ENCODE results near the gene CPNE5.

CPNE5 gene

DNA sequence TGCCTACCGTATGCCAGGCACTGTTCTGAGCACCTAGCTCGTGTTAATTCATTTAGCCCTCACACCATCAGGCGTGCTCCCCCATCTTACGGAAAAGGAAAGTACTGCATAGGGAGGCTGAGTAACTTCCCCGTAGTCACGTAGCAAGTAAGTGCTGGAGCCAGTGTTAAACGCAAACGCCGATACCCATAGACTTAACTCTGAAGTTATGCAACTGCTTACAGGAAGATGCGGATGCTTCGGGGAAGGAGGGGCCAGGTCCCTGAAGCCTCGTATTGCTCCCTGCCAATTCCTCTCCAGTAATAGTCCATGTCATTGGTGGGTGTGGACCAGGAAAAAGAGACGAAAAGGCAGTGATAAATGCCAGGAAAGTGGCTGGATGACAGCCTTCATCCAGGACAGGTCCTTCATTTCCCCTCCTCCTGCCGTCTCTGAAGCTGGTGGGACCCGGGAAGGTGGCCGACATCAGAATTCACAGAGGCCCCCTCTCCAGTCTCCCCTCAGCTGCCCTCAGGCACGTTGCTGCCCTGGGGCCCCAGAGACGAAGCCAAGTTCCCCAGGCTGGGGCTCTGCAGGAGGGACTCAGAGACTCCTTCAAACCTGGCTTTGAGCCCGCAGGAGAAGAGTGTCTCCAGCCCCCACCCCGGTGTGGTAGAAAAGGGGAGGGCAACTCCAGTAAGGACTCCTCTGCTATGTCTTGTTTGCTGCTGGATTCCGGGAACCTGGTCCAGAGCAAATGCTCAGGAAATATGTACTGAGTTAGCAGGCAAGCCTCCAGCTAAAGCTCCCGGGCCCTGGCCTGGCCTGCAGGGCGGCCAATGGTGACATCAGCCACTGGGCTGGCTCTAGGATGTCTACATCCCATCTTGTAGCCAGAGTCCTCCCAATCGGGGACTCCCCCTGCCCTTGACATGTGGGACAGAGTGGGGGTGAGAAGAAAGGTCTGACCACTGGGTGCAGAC is 103.9 kb downstream of the CPNE5 start:
- H3K9me3 ChIP-seq (ENCODE audit: control insufficient read depth, low read length), result no peaks in the 10 kb centered on the region
- no peaks in the 10 kb centered on the region for H3K4me1 ChIP-seq (ENCODE audit: control insufficient read depth, insufficient read depth, low read length)
- H3K4me3 ChIP-seq (ENCODE audit: insufficient read depth, low read depth, low read length), result no peak overlapping the region
- WGBS, 2 experiments, result 75 to 76% methylated on average over 24 of the region's 24 CpGs
- H3K36me3 ChIP-seq (ENCODE audit: control insufficient read depth, insufficient read depth, low read length), result no peaks in the 10 kb centered on the region
- H3K27ac ChIP-seq (ENCODE audit: insufficient read depth, low read depth, low read length, poor library complexity, severe bottlenecking), result no peak overlapping the region
- no peaks in the 10 kb centered on the region for H3K27me3 ChIP-seq (ENCODE audit: control insufficient read depth, insufficient read depth, low read length, poor library complexity, severe bottlenecking)

- H3K9me3 ChIP-seq (ENCODE audit: control insufficient read depth, low read length), result no peaks in the 10 kb centered on the region
- H3K27me3 ChIP-seq (ENCODE audit: control insufficient read depth, insufficient read depth, low read length, poor library complexity, severe bottlenecking), result no peaks in the 10 kb centered on the region
- no peak overlapping the region for H3K27ac ChIP-seq (ENCODE audit: insufficient read depth, low read depth, low read length, poor library complexity, severe bottlenecking)
- 85 to 88% methylated on average over 7 of the region's 7 CpGs for WGBS, 2 experiments
- H3K4me3 ChIP-seq (ENCODE audit: insufficient read depth, low read depth, low read length), result no peak overlapping the region
- H3K36me3 ChIP-seq (ENCODE audit: control insufficient read depth, insufficient read depth, low read length), result no peaks in the 10 kb centered on the region
- H3K4me1 ChIP-seq (ENCODE audit: control insufficient read depth, insufficient read depth, low read length), result no peaks in the 10 kb centered on the region
These were observed 104.7 kb downstream of the CPNE5 start for GRCh38 chr6:36734486-36735060.

DNA sequence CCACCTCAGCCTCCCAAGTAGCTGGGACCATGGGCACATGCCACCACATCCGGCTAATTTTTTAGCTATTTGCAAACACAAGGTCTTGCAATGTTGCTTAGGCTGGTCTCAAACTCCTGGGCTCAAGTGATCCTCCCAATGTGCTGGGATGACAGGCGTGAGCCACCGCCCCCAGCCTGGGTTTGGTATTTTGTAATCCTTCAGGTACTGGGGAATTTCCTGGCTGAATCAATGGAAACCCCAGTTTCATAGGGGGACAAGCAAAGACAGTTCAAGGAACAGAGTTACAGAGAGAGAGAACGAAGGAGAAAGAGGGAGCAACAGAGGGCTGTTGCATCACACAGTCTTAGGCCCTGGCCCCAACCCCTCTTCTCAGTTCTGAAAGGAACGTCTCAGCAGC is 105.9 kb downstream of the CPNE5 start:
- 89 to 91% methylated on average over 5 of the region's 5 CpGs for WGBS, 2 experiments
- Histone ChIP-seq H3K27ac (ENCODE audit: insufficient read depth, low read depth, low read length, poor library complexity, severe bottlenecking) (no peak overlapping the region), H3K4me3 (ENCODE audit: insufficient read depth, low read depth, low read length) (no peak overlapping the region), H3K9me3 (ENCODE audit: control insufficient read depth, low read length) (no peaks in the 10 kb centered on the region), H3K36me3 (ENCODE audit: control insufficient read depth, insufficient read depth, low read length) (no peaks in the 10 kb centered on the region), H3K27me3 (ENCODE audit: control insufficient read depth, insufficient read depth, low read length, poor library complexity, severe bottlenecking) (no peaks in the 10 kb centered on the region), H3K4me1 (ENCODE audit: control insufficient read depth, insufficient read depth, low read length) (no peaks in the 10 kb centered on the region)

DNA sequence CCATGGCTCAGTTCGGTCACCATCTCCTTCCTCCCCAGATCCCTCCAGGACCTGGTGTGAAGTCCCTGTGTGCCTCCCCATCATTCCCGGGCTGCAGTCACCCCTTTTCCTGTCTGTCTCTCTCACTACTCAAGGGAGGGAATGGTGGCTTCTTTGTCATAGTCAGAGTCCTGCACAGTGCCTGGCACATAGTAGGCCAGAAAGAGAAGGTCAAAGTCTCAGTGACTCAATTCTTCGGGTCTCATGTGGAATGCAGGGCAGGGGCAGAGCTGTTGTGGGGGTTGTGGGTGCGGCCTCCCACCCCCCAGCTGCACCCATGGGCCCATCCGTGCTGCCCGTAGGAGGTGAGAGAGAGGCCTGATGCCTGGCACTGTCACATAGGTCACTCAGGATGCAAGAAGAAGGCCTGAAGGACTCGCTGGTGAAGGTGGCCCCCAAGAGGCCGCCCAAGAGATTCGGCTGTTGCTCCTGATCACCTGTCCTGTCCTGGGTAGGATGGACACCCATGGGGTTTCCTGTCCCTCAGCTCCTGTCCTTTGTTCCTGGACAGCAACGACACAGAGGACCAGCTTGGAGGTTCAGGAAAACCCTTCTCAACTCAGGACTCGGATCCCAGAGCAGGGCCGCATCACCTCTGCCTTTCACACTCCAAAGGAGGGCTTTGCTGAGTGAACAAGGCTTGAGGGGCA is 107.5 kb downstream of the CPNE5 start:
- H3K9me3 ChIP-seq (ENCODE audit: control insufficient read depth, low read length), result no peaks in the 10 kb centered on the region
- no peak overlapping the region for H3K27ac ChIP-seq (ENCODE audit: insufficient read depth, low read depth, low read length, poor library complexity, severe bottlenecking)
- 89% methylated on average over 12 of the region's 12 CpGs for WGBS, 2 experiments
- no peaks in the 10 kb centered on the region for H3K36me3 ChIP-seq (ENCODE audit: control insufficient read depth, insufficient read depth, low read length)
- no peak overlapping the region for H3K4me3 ChIP-seq (ENCODE audit: insufficient read depth, low read depth, low read length)
- H3K4me1 ChIP-seq (ENCODE audit: control insufficient read depth, insufficient read depth, low read length), result no peaks in the 10 kb centered on the region
- no peaks in the 10 kb centered on the region for H3K27me3 ChIP-seq (ENCODE audit: control insufficient read depth, insufficient read depth, low read length, poor library complexity, severe bottlenecking)

GRCh38 chr6:36730424-36731380 is 108.5 kb downstream of the CPNE5 start:
- Histone ChIP-seq H3K4me3 (ENCODE audit: insufficient read depth, low read depth, low read length) (no peak overlapping the region), H3K27me3 (ENCODE audit: control insufficient read depth, insufficient read depth, low read length, poor library complexity, severe bottlenecking) (no peaks in the 10 kb centered on the region), H3K9me3 (ENCODE audit: control insufficient read depth, low read length) (no peaks in the 10 kb centered on the region), H3K4me1 (ENCODE audit: control insufficient read depth, insufficient read depth, low read length) (peaks cover 2% of the 10 kb centered on the region), H3K36me3 (ENCODE audit: control insufficient read depth, insufficient read depth, low read length) (no peaks in the 10 kb centered on the region), H3K27ac (ENCODE audit: insufficient read depth, low read depth, low read length, poor library complexity, severe bottlenecking) (no peak overlapping the region)
- WGBS, 2 experiments, result 75 to 76% methylated on average over 14 to 15 of the region's 15 CpGs

GRCh38 chr6:36729161-36729524 is 110.1 kb downstream of the CPNE5 start:
- Histone ChIP-seq H3K36me3 (ENCODE audit: control insufficient read depth, insufficient read depth, low read length) (no peaks in the 10 kb centered on the region), H3K4me3 (ENCODE audit: insufficient read depth, low read depth, low read length) (no peak overlapping the region), H3K27me3 (ENCODE audit: control insufficient read depth, insufficient read depth, low read length, poor library complexity, severe bottlenecking) (no peaks in the 10 kb centered on the region), H3K4me1 (ENCODE audit: control insufficient read depth, insufficient read depth, low read length) (peaks cover 13% of the 10 kb centered on the region), H3K9me3 (ENCODE audit: control insufficient read depth, low read length) (no peaks in the 10 kb centered on the region), H3K27ac (ENCODE audit: insufficient read depth, low read depth, low read length, poor library complexity, severe bottlenecking) (no peak overlapping the region)
- 82 to 83% methylated on average over 2 to 3 of the region's 3 CpGs for WGBS, 2 experiments

GRCh38 chr6:36728289-36729160 is 110.7 kb downstream of the CPNE5 start:
- no peaks in the 10 kb centered on the region for H3K27me3 ChIP-seq (ENCODE audit: control insufficient read depth, insufficient read depth, low read length, poor library complexity, severe bottlenecking)
- no peaks in the 10 kb centered on the region for H3K9me3 ChIP-seq (ENCODE audit: control insufficient read depth, low read length)
- H3K4me3 ChIP-seq (ENCODE audit: insufficient read depth, low read depth, low read length), result no peak overlapping the region
- 92 to 93% methylated on average over 11 of the region's 11 CpGs for WGBS, 2 experiments
- H3K4me1 ChIP-seq (ENCODE audit: control insufficient read depth, insufficient read depth, low read length), result peaks cover 13% of the 10 kb centered on the region
- no peaks in the 10 kb centered on the region for H3K36me3 ChIP-seq (ENCODE audit: control insufficient read depth, insufficient read depth, low read length)
- no peak overlapping the region for H3K27ac ChIP-seq (ENCODE audit: insufficient read depth, low read depth, low read length, poor library complexity, severe bottlenecking)

- Histone ChIP-seq H3K27me3 (ENCODE audit: control insufficient read depth, insufficient read depth, low read length, poor library complexity, severe bottlenecking) (no peaks in the 10 kb centered on the region), H3K4me1 (ENCODE audit: control insufficient read depth, insufficient read depth, low read length) (peaks cover 13% of the 10 kb centered on the region), H3K27ac (ENCODE audit: insufficient read depth, low read depth, low read length, poor library complexity, severe bottlenecking) (no peak overlapping the region), H3K36me3 (ENCODE audit: control insufficient read depth, insufficient read depth, low read length) (no peaks in the 10 kb centered on the region), H3K4me3 (ENCODE audit: insufficient read depth, low read depth, low read length) (no peak overlapping the region), H3K9me3 (ENCODE audit: control insufficient read depth, low read length) (no peaks in the 10 kb centered on the region)
- WGBS, 2 experiments, result 88 to 91% methylated on average over 7 of the region's 7 CpGs
These were observed 111.7 kb downstream of the CPNE5 start for GRCh38 chr6:36727505-36728021.

GRCh38 chr6:36725581-36725980 is 113.7 kb downstream of the CPNE5 start:
- H3K4me3 ChIP-seq (ENCODE audit: insufficient read depth, low read depth, low read length), result no peak overlapping the region
- H3K27me3 ChIP-seq (ENCODE audit: control insufficient read depth, insufficient read depth, low read length, poor library complexity, severe bottlenecking), result no peaks in the 10 kb centered on the region
- H3K36me3 ChIP-seq (ENCODE audit: control insufficient read depth, insufficient read depth, low read length), result no peaks in the 10 kb centered on the region
- H3K4me1 ChIP-seq (ENCODE audit: control insufficient read depth, insufficient read depth, low read length), result peaks cover 18% of the 10 kb centered on the region
- no peak overlapping the region for H3K27ac ChIP-seq (ENCODE audit: insufficient read depth, low read depth, low read length, poor library complexity, severe bottlenecking)
- WGBS, 2 experiments, result 92 to 94% methylated on average over 7 of the region's 7 CpGs
- no peaks in the 10 kb centered on the region for H3K9me3 ChIP-seq (ENCODE audit: control insufficient read depth, low read length)

Measured in ectodermal cell (in vitro differentiated cells).